GM21447 (cell line): ENCODE results near the gene STK32B.
"Not testable (repeated sequence)": the region's sequence is repeated elsewhere in the genome, so short reads cannot be mapped to it uniquely, and the experiment has no call there.

Experiments used
- ATAC-seq: cut with Tn5 transposase; IDR thresholded peaks from one replicate; pipeline ENCODE4 v1.9.1; 2021; ENCODE audit not compliant: unreplicated experiment

The STK32B gene

GRCh38 chr4:5156682-5157081 lies 105.4 kb downstream of the STK32B start:
- no peak for ATAC-seq

DNA sequence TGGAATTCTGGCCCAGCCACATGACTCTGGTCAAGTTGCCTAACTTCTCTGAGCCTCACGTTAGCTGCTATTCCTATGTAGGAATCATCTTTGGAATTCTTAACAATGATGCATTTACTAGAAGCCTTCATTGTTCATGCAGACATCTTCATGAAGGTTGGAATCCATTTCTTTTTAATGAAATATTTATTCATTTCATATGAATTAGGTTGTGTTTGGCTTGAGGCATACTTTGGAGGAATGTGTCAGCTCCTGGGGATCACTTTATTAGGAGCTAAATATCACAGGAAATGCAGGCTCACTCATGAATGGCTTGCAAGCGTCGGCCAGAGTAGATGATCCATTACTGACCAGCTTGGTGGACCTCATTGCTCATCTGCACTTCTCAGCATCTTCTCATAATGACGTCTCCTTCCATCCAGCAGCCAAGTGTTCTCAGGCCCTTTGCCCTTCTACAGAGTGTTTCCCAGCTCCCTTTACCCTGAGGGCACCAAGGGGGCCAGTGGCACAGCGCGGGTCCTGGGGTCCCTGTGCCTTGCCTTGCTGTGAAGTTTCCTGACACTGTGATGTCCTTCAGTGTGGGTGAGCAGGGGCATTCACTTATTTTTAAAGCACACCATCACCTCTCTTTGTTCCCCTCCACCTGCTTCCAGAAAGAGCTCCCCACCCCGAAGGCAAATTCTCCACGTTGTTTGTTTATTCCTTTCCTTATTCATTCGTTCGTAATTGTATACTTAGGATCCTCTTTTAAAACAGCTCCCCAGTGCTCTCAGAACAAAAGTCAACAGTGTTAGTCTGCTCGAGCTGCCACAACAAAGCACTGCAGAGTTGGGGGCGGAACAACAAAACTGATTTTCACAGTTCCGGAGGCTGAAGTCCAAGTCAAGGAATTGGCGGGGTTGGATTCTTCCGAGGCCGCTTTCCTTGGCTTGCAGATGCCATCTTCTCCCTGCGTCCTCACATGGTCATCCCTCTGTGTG lies 106.8 kb downstream of the STK32B start:
- no peak for ATAC-seq

GRCh38 chr4:5158825-5159224 lies 107.5 kb downstream of the STK32B start:
- ATAC-seq = no peak

GRCh38 chr4:5160668-5161067 lies 109.4 kb downstream of the STK32B start:
- ATAC-seq = no peak

DNA sequence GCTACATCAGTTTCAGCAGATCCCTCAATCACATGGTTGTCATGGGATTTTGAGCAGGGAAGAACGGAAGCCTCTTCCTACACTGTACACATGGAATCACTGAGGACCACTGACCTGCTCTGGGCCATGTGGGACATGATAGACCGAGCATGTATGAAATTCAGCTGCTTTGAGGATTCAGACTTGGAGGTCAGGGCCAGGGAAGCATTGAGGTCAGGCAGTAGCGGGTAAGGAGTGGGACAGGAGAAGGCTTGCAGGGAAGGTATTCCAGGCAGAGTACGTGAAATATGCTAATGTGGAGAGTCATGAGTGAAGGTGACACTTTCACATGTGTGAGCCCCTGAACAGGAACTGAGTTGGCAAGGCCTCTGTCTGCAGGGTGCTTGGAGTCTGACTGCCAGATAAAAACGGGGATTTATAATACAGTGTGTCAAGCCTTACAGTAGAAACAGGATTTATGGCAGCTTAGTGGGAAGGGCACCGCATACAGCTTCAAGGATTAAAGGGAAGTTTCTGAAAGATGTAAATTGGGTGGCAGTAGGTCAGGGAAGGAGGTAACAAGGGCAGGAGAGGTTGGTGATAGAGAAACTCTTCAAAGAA lies 111.7 kb downstream of the STK32B start:
- ATAC-seq = no peak

DNA sequence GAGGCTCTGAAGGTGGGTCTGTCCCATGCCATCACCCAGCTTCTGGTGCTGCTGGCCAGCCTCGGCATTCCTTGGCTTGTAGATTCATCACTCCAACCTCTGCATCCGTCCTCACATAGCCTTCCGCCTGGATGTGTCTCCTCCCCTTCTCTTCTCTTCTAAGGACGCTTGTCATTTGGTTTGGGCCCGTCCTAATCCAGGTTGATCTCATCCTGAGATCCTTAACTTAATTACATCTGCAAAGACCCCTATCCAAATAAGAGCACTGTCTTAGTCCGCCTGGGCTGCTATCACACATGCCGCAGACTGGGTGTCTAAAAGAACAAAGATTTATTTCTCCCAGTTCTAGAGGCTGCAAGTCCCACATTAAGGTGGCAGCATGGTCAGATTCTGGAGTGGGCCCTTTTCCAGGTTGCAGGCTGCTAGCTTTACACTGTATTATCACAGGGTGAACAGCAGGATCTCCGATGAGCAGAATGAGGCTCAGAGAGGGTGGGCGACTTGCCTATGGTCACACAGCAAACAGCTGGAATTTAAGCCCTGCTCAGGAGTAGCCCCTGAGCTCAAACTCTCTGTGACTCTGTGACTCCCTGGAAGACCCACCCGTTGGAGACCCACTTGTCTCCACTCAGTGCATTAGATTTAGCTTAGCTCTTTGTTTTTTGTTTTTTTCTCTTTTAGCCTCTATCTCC lies 113.1 kb downstream of the STK32B start:
- no peak for ATAC-seq

- ATAC-seq = no peak
These were observed 114.4 kb downstream of the STK32B start for GRCh38 chr4:5165420-5166369.

GRCh38 chr4:5166377-5166776 lies 115.1 kb downstream of the STK32B start:
- ATAC-seq = no peak

- ATAC-seq = no peak
These were observed 117.6 kb downstream of the STK32B start for GRCh38 chr4:5168891-5169290.

GRCh38 chr4:5175836-5176235 lies 124.6 kb downstream of the STK32B start:
- ATAC-seq = not testable (repeated sequence)

DNA sequence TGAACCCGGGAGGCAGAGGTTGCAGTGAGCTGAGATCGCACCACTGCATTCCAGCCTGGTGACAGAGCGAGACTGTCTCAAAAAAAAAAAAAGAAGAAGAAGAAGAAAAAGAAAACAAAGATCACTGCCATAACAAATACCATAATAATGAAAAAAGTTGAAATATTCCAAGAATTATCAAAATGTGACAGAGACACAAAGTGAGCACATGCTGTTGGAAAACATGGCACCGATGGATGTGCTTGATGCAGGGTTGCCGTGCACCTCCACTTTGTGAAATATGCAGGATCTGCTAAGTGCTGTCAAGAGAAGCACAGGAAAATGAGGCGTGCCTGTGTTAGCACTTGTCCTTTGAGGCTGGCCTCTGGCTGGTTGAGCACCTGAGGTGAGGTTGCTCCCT lies 133.3 kb downstream of the STK32B start:
- ATAC-seq = no peak

DNA sequence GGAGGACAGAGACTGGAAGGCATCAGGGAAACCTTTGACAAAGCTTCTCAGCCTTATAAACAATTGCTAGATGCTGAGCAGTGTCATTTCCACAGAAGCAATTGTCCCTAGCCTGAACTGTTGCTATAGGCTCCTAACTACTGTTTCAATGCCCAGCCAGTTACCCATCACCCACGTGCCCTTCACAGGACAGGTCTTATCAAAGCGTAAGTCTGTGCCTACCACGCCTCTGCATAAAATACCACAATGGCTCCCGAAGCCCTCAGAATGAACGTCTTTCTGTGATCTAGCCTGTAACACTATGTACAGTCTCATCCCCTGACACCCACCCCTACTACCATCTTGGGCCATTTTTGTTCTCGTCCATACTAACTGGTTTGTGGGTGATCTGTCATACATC lies 134.3 kb downstream of the STK32B start:
- no peak for ATAC-seq

DNA sequence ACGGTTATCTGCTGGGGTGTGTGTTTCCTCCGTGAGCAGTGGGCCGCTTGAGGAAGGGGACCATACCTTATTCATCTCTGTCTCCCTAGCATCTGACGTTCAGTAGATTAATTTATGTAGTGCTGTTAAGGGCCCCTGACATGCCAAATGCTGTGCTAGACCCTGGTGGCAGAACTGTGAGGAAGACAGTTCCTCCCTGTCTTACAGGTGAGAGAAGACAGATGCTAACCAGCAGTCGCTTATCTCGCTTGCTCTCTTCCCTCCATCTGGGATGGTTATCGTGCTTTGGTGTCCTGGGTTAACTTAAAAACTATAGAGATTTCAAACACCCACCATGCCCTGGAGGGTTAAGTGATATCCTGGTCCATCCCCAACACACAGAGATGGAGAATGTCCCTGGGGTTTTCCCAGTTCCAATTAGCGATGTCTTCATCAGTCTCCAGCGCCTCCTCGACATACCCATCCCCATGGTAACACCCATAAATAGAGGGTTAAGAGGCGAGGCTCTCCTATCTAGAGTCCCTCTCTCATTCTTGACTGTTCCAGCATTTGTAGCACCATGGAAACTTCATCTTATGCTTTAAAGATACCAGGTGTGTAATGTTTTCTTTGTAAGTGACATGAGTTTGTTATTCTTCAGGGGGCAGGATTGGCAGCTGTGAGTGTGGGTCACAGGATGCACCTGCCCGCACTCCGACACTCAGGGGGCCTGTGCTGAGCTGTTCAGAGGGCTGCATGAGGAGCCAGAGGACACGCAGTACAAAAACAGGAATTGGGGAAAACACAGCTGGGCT lies 135.2 kb downstream of the STK32B start:
- ATAC-seq = no peak

GRCh38 chr4:5188130-5188529 lies 136.8 kb downstream of the STK32B start:
- no peak for ATAC-seq

- ATAC-seq = no peak
These were observed 140.6 kb downstream of the STK32B start for GRCh38 chr4:5191831-5192230.

- no peak for ATAC-seq
These were observed 141.0 kb downstream of the STK32B start for GRCh38 chr4:5192271-5192670.

DNA sequence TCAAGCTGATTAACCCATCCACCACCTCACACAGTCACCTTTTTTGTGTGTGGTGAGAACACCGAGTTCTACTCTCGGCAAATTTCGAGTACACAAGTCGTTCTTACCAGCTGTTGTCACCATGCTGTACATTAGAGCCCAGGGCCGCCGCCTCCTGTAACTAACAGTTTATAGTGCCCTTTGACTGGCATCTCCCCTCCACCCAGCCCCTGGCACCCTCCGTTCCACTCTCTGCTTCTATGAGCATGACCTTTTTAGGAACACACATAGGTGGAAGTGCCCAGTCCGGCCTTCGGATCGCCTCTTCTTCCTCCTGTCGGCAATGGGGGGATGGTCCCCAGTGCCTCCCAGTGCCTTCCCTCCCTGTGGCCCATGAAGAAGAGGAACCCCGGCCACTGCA lies 141.4 kb downstream of the STK32B start:
- no peak for ATAC-seq

DNA sequence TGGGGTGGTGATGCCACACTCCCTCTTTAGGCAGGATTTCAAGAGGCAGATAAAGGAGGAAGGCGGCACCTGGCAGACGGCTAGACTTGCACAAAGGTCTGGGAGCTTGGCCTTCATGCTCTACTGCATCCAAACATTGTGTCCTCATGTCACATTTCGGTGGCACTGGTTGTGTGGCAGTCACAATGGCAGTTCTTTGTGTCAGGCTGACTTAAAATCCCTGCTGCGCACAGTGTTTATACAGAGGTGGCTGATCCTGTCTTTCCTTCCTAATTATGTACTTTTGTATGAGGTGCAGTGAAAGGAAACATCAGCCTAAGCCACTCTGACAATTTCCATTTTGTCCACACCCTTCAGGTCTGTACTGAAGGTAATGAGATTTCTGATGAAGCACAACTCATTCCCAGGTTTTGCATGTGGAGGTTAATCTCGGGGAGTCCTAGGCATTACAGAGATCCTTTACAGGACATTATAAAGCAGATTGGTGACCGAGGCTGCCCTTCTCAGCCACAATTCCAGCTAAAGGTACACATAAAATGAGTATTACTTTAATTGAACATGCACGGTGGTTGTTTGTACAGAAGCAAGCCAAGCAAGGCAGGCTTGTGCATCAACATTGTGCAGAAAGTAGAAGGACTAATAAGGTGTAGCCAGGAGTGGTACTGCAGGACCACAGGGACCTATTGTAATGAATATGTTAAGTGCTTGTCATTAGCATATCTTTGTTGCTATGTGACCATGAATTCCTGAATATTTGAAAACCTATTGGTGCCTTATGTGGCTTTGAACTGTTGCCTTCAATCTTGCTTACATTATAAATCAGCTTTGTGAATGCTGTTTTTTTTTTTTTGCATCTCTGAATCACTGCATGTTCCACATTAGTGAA lies 147.6 kb downstream of the STK32B start:
- no peak for ATAC-seq

DNA sequence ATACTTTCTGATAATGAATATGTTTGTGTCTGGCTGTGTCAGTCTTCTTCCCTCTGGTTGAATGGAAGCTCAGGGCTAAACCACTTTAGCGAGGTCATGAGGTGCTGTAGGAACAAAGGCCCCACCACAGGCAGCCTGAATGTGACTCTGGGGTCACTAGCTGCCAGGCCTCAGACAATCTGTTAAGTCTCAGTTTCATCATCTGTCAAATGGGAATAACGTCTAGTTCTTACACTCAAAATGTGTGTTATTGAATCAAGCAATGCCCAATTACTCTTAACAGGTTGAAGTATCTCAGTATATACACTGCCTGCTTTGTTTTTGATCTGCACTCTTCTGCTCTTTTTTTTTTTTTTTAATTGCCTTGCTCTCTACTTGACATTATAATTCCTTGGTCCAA lies 148.6 kb downstream of the STK32B start:
- no peak for ATAC-seq
